H1 (cell line): ENCODE measurements around the gene FAM171A1. TPM values are rescaled to one million over a fixed set of nuclear protein-coding genes. Genes with fewer than 3 reads are reported as not detected.

Experiments used
- CTCF ChIA-PET: fragments of 300-600 bp; sonication (Branson Sonifier 250); formaldehyde crosslinking; loops from one replicate; lab custom pipeline; 2021; ENCODE audit not compliant: partially characterized antibody; lab: Charles Lee
- POLR2A ChIA-PET: fragments of 300-600 bp; sonication (Branson Sonifier 250); formaldehyde crosslinking; loops from one replicate; lab custom pipeline; 2021; ENCODE audit warnings: inconsistent platforms; ENCODE audit not compliant: partially characterized antibody; lab: Charles Lee
- DNase-seq, 2 experiments: peaks; one replicate each; pipeline versions ENCODE4 v3.0.0 to v3.0.0-alpha.2; 2010 to 2022; ENCODE audit warnings: low spot score in 2 of 2, low read depth in 1 of 2, mixed read lengths in 1 of 2
- FAIRE-seq: peaks from 2 replicates; lab custom pipeline; 2011; peaks lifted over from hg19 to GRCh38; lab: Jason Lieb, UNC
- H2AFZ ChIP-seq: 2 replicates; pipeline ENCODE4 v1.8.1; 2012; ENCODE audit warnings: low read length, inconsistent platforms
- H2AK5ac ChIP-seq: 2 replicates; pipeline ENCODE4 v1.6.1; 2013; ENCODE audit warnings: low read depth, low read length
- H2BK120ac ChIP-seq: replicated peaks from 2 replicates; pipeline ENCODE3; 2013; ENCODE audit warnings: low read depth, low read length, inconsistent platforms
- H2BK12ac ChIP-seq: 2 replicates; pipeline ENCODE4 v1.6.1; 2013; ENCODE audit warnings: low read depth, low read length
- H2BK15ac ChIP-seq: 2 replicates; pipeline ENCODE4 v1.6.1; 2013; ENCODE audit warnings: low read length
- H2BK20ac ChIP-seq: 2 replicates; pipeline ENCODE4 v1.6.1; 2013; ENCODE audit warnings: low read length
- H2BK5ac ChIP-seq: 2 replicates; pipeline ENCODE4 v1.6.1; 2013; ENCODE audit warnings: low read depth, low read length
- H3K14ac ChIP-seq: 2 replicates; pipeline ENCODE4 v1.6.1; 2013; ENCODE audit warnings: inconsistent platforms; ENCODE audit not compliant: insufficient read length
- H3K18ac ChIP-seq: 2 replicates; pipeline ENCODE4 v1.6.1; 2013; ENCODE audit warnings: low read length; ENCODE audit errors: extremely low read depth
- H3K23ac ChIP-seq: 2 replicates; pipeline ENCODE4 v1.6.1; 2013; ENCODE audit warnings: inconsistent platforms; ENCODE audit not compliant: insufficient read length
- H3K23me2 ChIP-seq: 2 replicates; pipeline ENCODE4 v1.6.1; 2013; ENCODE audit warnings: low read depth, low read length
- H3K27ac ChIP-seq: 2 replicates; pipeline ENCODE4 v1.6.1; 2011; ENCODE audit warnings: low read depth, low read length, inconsistent platforms
- H3K27me3 ChIP-seq, 4 experiments: replicated peaks in 1 of 4; 1 replicate in 1 of 4; 2 replicates in 3 of 4; pipeline versions ENCODE4 v1.6.1 to v1.8.1; 2011 to 2013; ENCODE audit warnings: low read length in 3 of 4, mild to moderate bottlenecking in 3 of 4, inconsistent platforms in 2 of 4, mixed read lengths in 2 of 4, moderate library complexity in 1 of 4; ENCODE audit not compliant: control insufficient read depth in 3 of 4, insufficient read depth in 3 of 4; ENCODE audit errors: extremely low read depth in 1 of 4
- H3K36me3 ChIP-seq, 4 experiments: 2 replicates each; pipeline versions ENCODE4 v1.6.1 to v1.8.1; 2011 to 2013; ENCODE audit warnings: mild to moderate bottlenecking in 4 of 4, low read length in 3 of 4, moderate library complexity in 2 of 4, control low read depth in 1 of 4, inconsistent platforms in 1 of 4; ENCODE audit not compliant: insufficient read depth in 4 of 4, control insufficient read depth in 2 of 4
- H3K4ac ChIP-seq: replicated peaks from 2 replicates; pipeline ENCODE3; 2013; ENCODE audit warnings: low read length, low read depth, mixed read lengths, inconsistent platforms; ENCODE audit not compliant: insufficient read length
- H3K4me1 ChIP-seq, 4 experiments: replicated peaks in 1 of 4; 1 replicate in 1 of 4; 2 replicates in 3 of 4; pipeline versions ENCODE4 v1.6.1 to v1.8.1; 2011 to 2013; ENCODE audit warnings: low read length in 3 of 4, inconsistent platforms in 2 of 4, mixed read lengths in 1 of 4; ENCODE audit not compliant: insufficient read depth in 4 of 4, control insufficient read depth in 3 of 4
- H3K4me2 ChIP-seq, 2 experiments: 2 replicates each; pipeline versions ENCODE4 v1.6.1 to v1.8.1; 2011 to 2013; ENCODE audit warnings: low read depth in 2 of 2, low read length in 2 of 2, control low read depth in 1 of 2, inconsistent platforms in 1 of 2, mild to moderate bottlenecking in 1 of 2; ENCODE audit not compliant: insufficient read depth in 1 of 2
- H3K4me3 ChIP-seq, 4 experiments: fragments of 200-600, 300-600 bp in 1 of 4; sonication (generic), shearing (Covaris generic), sonication (Bioruptor Twin) in 1 of 4; 2 replicates each; pipeline versions ENCODE4 v1.5.1 to v1.8.1; 2011 to 2016; ENCODE audit warnings: low read length in 4 of 4, low read depth in 3 of 4, control low read depth in 2 of 4, inconsistent platforms in 2 of 4, mild to moderate bottlenecking in 2 of 4, mixed read lengths in 1 of 4, moderate library complexity in 1 of 4; ENCODE audit not compliant: insufficient read depth in 2 of 4; ENCODE audit errors: extremely low read depth in 1 of 4
- H3K56ac ChIP-seq: replicated peaks from 2 replicates; pipeline ENCODE3; 2013; ENCODE audit warnings: low read depth, mild to moderate bottlenecking, mixed read lengths, low read length, inconsistent platforms; ENCODE audit not compliant: insufficient read length
- H3K79me1 ChIP-seq: 2 replicates; pipeline ENCODE4 v1.6.1; 2013; ENCODE audit warnings: low read depth, low read length, control low read depth
- H3K79me2 ChIP-seq, 2 experiments: 2 replicates each; pipeline versions ENCODE4 v1.6.1 to v1.8.1; 2012 to 2013; ENCODE audit warnings: low read length in 2 of 2, mild to moderate bottlenecking in 2 of 2, inconsistent platforms in 1 of 2; ENCODE audit not compliant: insufficient read depth in 2 of 2, control insufficient read depth in 1 of 2
- H3K9ac ChIP-seq, 4 experiments: replicated peaks in 1 of 4; 1 replicate in 1 of 4; 2 replicates in 3 of 4; pipeline versions ENCODE4 v1.6.1 to v1.8.1; 2011 to 2013; ENCODE audit warnings: low read depth in 3 of 4, low read length in 3 of 4, control low read depth in 2 of 4, mild to moderate bottlenecking in 2 of 4, moderate library complexity in 2 of 4, inconsistent platforms in 1 of 4; ENCODE audit errors: extremely low read depth in 1 of 4
- H3K9me3 ChIP-seq, 2 experiments: 2 replicates each; pipeline versions ENCODE4 v1.6.1 to v1.8.1; 2012 to 2013; ENCODE audit warnings: mild to moderate bottlenecking in 2 of 2, moderate library complexity in 2 of 2, control low read depth in 1 of 2, inconsistent platforms in 1 of 2, low read depth in 1 of 2, low read length in 1 of 2, mixed read lengths in 1 of 2; ENCODE audit not compliant: insufficient read depth in 2 of 2
- H4K20me1 ChIP-seq, 2 experiments: replicated peaks in 1 of 2; 2 replicates each; pipeline versions ENCODE3 to v1.8.1; 2011 to 2013; ENCODE audit warnings: inconsistent platforms in 2 of 2, low read length in 2 of 2, mild to moderate bottlenecking in 1 of 2; ENCODE audit not compliant: insufficient read depth in 2 of 2, control insufficient read depth in 1 of 2
- H4K5ac ChIP-seq: 2 replicates; pipeline ENCODE4 v1.6.1; 2013; ENCODE audit warnings: low read length, low read depth, mixed read lengths, inconsistent platforms; ENCODE audit not compliant: insufficient read length
- H4K8ac ChIP-seq: 2 replicates; pipeline ENCODE4 v1.8.0; 2013; ENCODE audit warnings: mild to moderate bottlenecking, moderate library complexity, low read length, inconsistent platforms; ENCODE audit not compliant: insufficient read depth; ENCODE audit errors: extremely low read depth
- H4K91ac ChIP-seq: replicated peaks from 2 replicates; pipeline ENCODE3; 2013; ENCODE audit warnings: low read length, mixed read lengths, inconsistent platforms; ENCODE audit not compliant: insufficient read length
- BACH1 ChIP-seq: IDR thresholded peaks from 2 replicates; pipeline ENCODE4 v1.6.1; 2012; ENCODE audit warnings: low read length, improper control_type of control experiment
- GABPA ChIP-seq: IDR thresholded peaks from 2 replicates; pipeline ENCODE4 v1.6.1; 2011; ENCODE audit warnings: mild to moderate bottlenecking, low read length, moderate library complexity, borderline replicate concordance; ENCODE audit not compliant: insufficient read depth
- JUND ChIP-seq: IDR thresholded peaks from 2 replicates; pipeline ENCODE4 v1.6.1; 2011; ENCODE audit warnings: mild to moderate bottlenecking, improper control_type of control experiment, low read length
- KDM4A ChIP-seq: IDR thresholded peaks from one replicate; pipeline ENCODE4 v1.7.1; 2012; ENCODE audit warnings: low read depth, mild to moderate bottlenecking, moderate library complexity, low read length, inconsistent platforms; ENCODE audit not compliant: severe bottlenecking
- NRF1 ChIP-seq: IDR thresholded peaks from 2 replicates; pipeline ENCODE4 v1.6.1; 2011; ENCODE audit warnings: mild to moderate bottlenecking, low read depth, low read length, improper control_type of control experiment
- POLR2A ChIP-seq, 2 experiments: IDR thresholded peaks; 1 replicate in 1 of 2; 2 replicates in 1 of 2; pipeline ENCODE4 v1.6.1; 2011; ENCODE audit warnings: low read depth in 2 of 2, low read length in 2 of 2, mild to moderate bottlenecking in 2 of 2; ENCODE audit errors: control extremely low read depth in 1 of 2
- RXRA ChIP-seq: IDR thresholded peaks from 2 replicates; pipeline ENCODE4 v1.6.1; 2011; ENCODE audit warnings: low read depth, mild to moderate bottlenecking, low read length, moderate library complexity; ENCODE audit not compliant: insufficient read depth
- SIX5 ChIP-seq: IDR thresholded peaks from 2 replicates; pipeline ENCODE4 v1.6.1; 2011; ENCODE audit warnings: mild to moderate bottlenecking, low read depth, low read length
- SP1 ChIP-seq: IDR thresholded peaks from 2 replicates; pipeline ENCODE4 v1.6.1; 2011; ENCODE audit warnings: low read depth, low read length
- YY1 ChIP-seq: IDR thresholded peaks from 2 replicates; pipeline ENCODE4 v1.6.1; 2011; ENCODE audit warnings: low read depth, mild to moderate bottlenecking, low read length
- WGBS, 2 experiments: shearing (Covaris generic) in 1 of 2; methylation state at CpG; one replicate each; pipeline versions ENCODE4 v1.1.6 to v1.1.7; 2013 to 2015; ENCODE audit warnings: low lambda C conversion rate in 2 of 2, mixed read lengths in 2 of 2, inconsistent platforms in 1 of 2, low coverage in 1 of 2, missing lambda C conversion rate in 1 of 2; ENCODE audit not compliant: insufficient replicate concordance in 2 of 2, insufficient coverage in 1 of 2, insufficient read length in 1 of 2; ENCODE audit errors: extremely low coverage in 1 of 2, missing lambda C conversion rate in 1 of 2; 5-methylcytosine and 5-hydroxymethylcytosine counted together
- polyA plus RNA-seq, 7 experiments: library from polyadenylated mRNA; depleted of rRNA in 3 of 7; stranded (reverse) in 5 of 7; unstranded in 2 of 7; fragments of >200 nt in 5 of 7; fragments of 200-250 nt in 2 of 7; gene quantifications; 1 replicate in 5 of 7; 2 replicates in 1 of 7; 4 replicates in 1 of 7; pipeline versions ENCODE4 v1.2.1 to v1.2.3, GENCODE V29; 2011 to 2013; ENCODE audit warnings: missing spikeins in 2 of 7, mixed read lengths in 2 of 7
- total RNA-seq: library from RNA; stranded (reverse); fragmentation: NEBNext Ultra II Directional; extraction: Animal tissue kit (Norgen Biotek cat#: 25700); gene quantifications from 2 replicates; pipeline ENCODE4 v1.2.1, GENCODE V29; 2021
- TF ChIP-seq, protein P1 (sequence below), 3 experiments: IDR thresholded peaks; 1 replicate in 2 of 3; 2 replicates in 1 of 3; pipeline versions ENCODE4 v1.5.1 to v1.6.1; 2011; ENCODE audit warnings: low read length in 3 of 3, mild to moderate bottlenecking in 3 of 3, inconsistent platforms in 2 of 3, low read depth in 1 of 3, moderate library complexity in 1 of 3; ENCODE audit not compliant: insufficient read depth in 1 of 3; ENCODE audit errors: control extremely low read depth in 1 of 3
- TF ChIP-seq, protein P2 (sequence below): IDR thresholded peaks from 2 replicates; pipeline ENCODE4 v1.6.1; 2011; ENCODE audit warnings: low read length, improper control_type of control experiment

Gene FAM171A1
- total and polyA plus RNA-seq, 2 of the 8 experiments (the other 6 are each of a cell fraction or from before 2014, with no cell fraction given) = 26.6 to 42.1 TPM

DNA sequence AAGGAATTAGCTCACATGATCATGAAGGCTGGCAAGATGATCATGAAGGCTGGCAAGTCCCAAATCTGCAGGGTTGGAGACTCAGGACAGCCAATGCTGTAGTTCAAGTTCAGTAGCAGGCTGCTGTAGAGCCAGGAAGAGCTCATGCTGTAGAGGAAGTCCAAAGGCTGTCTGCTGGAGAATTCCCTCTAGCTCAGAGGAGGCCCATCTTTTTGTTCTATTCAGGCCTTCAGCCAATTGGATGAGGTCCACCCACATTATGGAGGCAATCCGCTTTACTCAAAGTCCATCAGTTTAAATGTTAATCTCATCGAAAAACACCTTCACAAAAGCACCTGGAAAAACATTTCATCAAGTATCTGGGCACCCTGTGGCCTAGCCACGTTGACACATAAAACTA is 24.8 kb upstream of the FAM171A1 start:
- Histone ChIP-seq H3K23ac (no peak overlapping the region), H3K79me2 (no peaks in the 10 kb centered on the region), H3K4me3 (no peak overlapping the region), H2BK15ac (no peak overlapping the region), H3K4me2 (no peak overlapping the region), H3K14ac (no peak overlapping the region), H3K9ac (no peak overlapping the region), H4K20me1 (no peaks in the 10 kb centered on the region), H4K91ac (no peak overlapping the region), H3K18ac (no peak overlapping the region), H2BK5ac (no peak overlapping the region), H3K27ac (no peak overlapping the region), H3K4me1 (no peaks in the 10 kb centered on the region), H2BK20ac (no peak overlapping the region), H3K56ac (no peak overlapping the region), H4K5ac (no peak overlapping the region), H2BK120ac (no peak overlapping the region), H3K23me2 (no peaks in the 10 kb centered on the region), H3K9me3 (no peaks in the 10 kb centered on the region), H3K27me3 (no peaks in the 10 kb centered on the region), H3K79me1 (no peaks in the 10 kb centered on the region), H2AFZ (no peak overlapping the region; the same call in 1 of the 2 replicates), H2AK5ac (no peak overlapping the region), H2BK12ac (no peak overlapping the region), H3K36me3 (no peaks in the 10 kb centered on the region; a peak in 1 of 8 replicates), H4K8ac (no peak overlapping the region), H3K4ac (no peak overlapping the region)
- ChIA-PET POLR2A (no interaction called here), CTCF (interaction anchor here (1.3 kb wide), 1 partner anchor 10 kb away, joined by 3 read pairs; no protein-coding TSS in a partner anchor)
- FAIRE-seq (no peak), DNase-seq (no peak)
- 81% methylated on average over 3 of the region's 3 CpGs; no CpG with 5 or more reads in 1 of the 2 experiments for WGBS, 2 experiments
- TF ChIP-seq POLR2A (IDR thresholded peaks at IDR 0.05; ENCODE audit: control extremely low read depth in 1 of 2, low read depth in 2 of 2, low read length in 2 of 2) = no peak
- TF ChIP-seq BACH1 = no peak
- TF ChIP-seq RXRA = no peak
- no peak for TF ChIP-seq SIX5
- TF ChIP-seq YY1 = no peak
- no peak for TF ChIP-seq JUND
- TF ChIP-seq SP1 = no peak
- TF ChIP-seq, protein P1, sequence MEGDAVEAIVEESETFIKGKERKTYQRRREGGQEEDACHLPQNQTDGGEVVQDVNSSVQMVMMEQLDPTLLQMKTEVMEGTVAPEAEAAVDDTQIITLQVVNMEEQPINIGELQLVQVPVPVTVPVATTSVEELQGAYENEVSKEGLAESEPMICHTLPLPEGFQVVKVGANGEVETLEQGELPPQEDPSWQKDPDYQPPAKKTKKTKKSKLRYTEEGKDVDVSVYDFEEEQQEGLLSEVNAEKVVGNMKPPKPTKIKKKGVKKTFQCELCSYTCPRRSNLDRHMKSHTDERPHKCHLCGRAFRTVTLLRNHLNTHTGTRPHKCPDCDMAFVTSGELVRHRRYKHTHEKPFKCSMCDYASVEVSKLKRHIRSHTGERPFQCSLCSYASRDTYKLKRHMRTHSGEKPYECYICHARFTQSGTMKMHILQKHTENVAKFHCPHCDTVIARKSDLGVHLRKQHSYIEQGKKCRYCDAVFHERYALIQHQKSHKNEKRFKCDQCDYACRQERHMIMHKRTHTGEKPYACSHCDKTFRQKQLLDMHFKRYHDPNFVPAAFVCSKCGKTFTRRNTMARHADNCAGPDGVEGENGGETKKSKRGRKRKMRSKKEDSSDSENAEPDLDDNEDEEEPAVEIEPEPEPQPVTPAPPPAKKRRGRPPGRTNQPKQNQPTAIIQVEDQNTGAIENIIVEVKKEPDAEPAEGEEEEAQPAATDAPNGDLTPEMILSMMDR (IDR thresholded peaks at IDR 0.05; ENCODE audit: control extremely low read depth in 1 of 3, insufficient read depth in 1 of 3, low read depth in 1 of 3, low read length in 3 of 3) = no peak
- no peak for TF ChIP-seq GABPA
- no peak for TF ChIP-seq KDM4A
- TF ChIP-seq, protein P2, sequence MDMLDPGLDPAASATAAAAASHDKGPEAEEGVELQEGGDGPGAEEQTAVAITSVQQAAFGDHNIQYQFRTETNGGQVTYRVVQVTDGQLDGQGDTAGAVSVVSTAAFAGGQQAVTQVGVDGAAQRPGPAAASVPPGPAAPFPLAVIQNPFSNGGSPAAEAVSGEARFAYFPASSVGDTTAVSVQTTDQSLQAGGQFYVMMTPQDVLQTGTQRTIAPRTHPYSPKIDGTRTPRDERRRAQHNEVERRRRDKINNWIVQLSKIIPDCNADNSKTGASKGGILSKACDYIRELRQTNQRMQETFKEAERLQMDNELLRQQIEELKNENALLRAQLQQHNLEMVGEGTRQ = no peak
- TF ChIP-seq NRF1 = no peak
